Measurements from ENCODE around the gene DOK7. TPM values are rescaled to one million over a fixed set of nuclear protein-coding genes. Genes with fewer than 3 reads are reported as not detected.

The DOK7 gene
- total RNA-seq, 1 experiment from 2014 or later: 7.6 TPM

DNA sequence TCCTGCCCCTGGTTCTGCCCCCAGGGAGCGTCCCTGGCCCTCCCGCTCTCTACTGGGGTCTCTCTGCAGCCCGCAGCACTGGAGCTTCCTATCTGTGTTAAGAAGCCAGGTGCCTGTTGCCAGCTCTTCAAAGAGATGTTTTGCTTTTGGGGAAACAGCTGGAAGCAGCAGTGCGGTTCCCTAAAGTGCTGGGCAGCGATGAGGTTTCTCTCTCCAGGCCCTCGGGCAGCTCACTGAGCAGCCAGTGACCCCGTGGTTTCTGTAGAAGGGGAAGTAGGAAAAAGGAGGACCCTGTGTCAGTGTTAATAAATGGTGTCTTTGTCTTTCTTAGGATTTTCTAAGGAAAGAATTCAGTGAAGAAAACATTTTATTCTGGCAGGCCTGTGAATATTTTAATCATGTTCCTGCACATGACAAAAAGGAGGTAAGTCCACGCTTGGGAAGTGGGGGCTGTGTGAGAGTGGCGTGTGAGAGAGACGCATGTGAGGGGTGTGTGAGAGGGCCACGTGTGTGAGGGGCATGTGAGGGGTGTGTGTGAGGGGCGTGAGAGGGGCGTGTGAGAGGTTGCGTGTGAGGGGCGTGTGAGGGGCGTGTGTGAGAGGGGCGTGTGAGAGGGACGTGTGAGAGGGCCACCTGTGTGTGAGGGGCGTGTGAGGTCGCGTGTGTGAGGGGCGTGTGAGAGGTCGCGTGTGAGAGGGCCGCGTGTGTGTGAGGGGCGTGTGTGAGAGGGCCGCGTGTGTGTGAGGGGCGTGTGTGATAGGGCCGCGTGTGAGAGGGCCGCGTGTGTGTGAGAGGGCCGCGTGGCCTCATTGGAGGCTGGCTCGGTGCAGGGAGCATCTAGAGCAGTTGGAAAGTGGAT lies 48.5 kb upstream of the DOK7 start:
- Histone ChIP-seq H4K20me1 (ENCODE audit: insufficient read depth) (no peaks in the 10 kb centered on the region), H3K4me3 (no peak overlapping the region), H3K4me2 (no peak overlapping the region), H3K36me3 (ENCODE audit: low read depth) (no peaks in the 10 kb centered on the region), H3K27me3 (ENCODE audit: insufficient read depth, low read depth) (no peaks in the 10 kb centered on the region), H3K4me1 (replicated peaks; ENCODE audit: insufficient read depth) (no peaks in the 10 kb centered on the region), H3F3A (ENCODE audit: insufficient read depth, low read depth) (no peaks in the 10 kb centered on the region), H3K9me3 (ENCODE audit: insufficient read depth, low read depth) (no peaks in the 10 kb centered on the region), H3K79me2 (ENCODE audit: low read depth) (no peaks in the 10 kb centered on the region), H2AFZ (no peak overlapping the region), H3K27ac (no peak overlapping the region), H3K9me2 (ENCODE audit: insufficient read depth) (no peaks in the 10 kb centered on the region)
- intact Hi-C loops (cut with micrococcal nuclease; ENCODE audit: unreplicated experiment): no loop called here
- no TSS peak for BruUV-seq (replicated peaks)
- POLR2A ChIA-PET (ENCODE audit: unreplicated experiment): no interaction called here
- TF ChIP-seq, protein P1, sequence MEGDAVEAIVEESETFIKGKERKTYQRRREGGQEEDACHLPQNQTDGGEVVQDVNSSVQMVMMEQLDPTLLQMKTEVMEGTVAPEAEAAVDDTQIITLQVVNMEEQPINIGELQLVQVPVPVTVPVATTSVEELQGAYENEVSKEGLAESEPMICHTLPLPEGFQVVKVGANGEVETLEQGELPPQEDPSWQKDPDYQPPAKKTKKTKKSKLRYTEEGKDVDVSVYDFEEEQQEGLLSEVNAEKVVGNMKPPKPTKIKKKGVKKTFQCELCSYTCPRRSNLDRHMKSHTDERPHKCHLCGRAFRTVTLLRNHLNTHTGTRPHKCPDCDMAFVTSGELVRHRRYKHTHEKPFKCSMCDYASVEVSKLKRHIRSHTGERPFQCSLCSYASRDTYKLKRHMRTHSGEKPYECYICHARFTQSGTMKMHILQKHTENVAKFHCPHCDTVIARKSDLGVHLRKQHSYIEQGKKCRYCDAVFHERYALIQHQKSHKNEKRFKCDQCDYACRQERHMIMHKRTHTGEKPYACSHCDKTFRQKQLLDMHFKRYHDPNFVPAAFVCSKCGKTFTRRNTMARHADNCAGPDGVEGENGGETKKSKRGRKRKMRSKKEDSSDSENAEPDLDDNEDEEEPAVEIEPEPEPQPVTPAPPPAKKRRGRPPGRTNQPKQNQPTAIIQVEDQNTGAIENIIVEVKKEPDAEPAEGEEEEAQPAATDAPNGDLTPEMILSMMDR (conservative IDR thresholded peaks at IDR 0.05): no peak
- TF ChIP-seq EZH2 (IDR thresholded peaks at IDR 0.05; ENCODE audit: low read depth): no peak
- CTCF ChIA-PET: no interaction called here
- DNase-seq: no peak

GRCh38 chr4:3415471-3416141 lies 47.5 kb upstream of the DOK7 start:
- CTCF ChIA-PET: no interaction called here
- H3F3A ChIP-seq (ENCODE audit: insufficient read depth, low read depth): no peaks in the 10 kb centered on the region
- H3K27ac ChIP-seq: no peak overlapping the region
- TF ChIP-seq EZH2 (IDR thresholded peaks at IDR 0.05; ENCODE audit: low read depth): no peak
- TF ChIP-seq, protein P1 (conservative IDR thresholded peaks at IDR 0.05): no peak
- H3K4me1 ChIP-seq (replicated peaks; ENCODE audit: insufficient read depth): no peaks in the 10 kb centered on the region
- no peak overlapping the region for H2AFZ ChIP-seq
- no peaks in the 10 kb centered on the region for H3K27me3 ChIP-seq (ENCODE audit: insufficient read depth, low read depth)
- no peak overlapping the region for H3K4me2 ChIP-seq
- intact Hi-C loops (cut with micrococcal nuclease; ENCODE audit: unreplicated experiment): no loop called here
- no peaks in the 10 kb centered on the region for H3K9me2 ChIP-seq (ENCODE audit: insufficient read depth)
- no peaks in the 10 kb centered on the region for H3K9me3 ChIP-seq (ENCODE audit: insufficient read depth, low read depth)
- no peak for DNase-seq
- POLR2A ChIA-PET (ENCODE audit: unreplicated experiment): no interaction called here
- H3K4me3 ChIP-seq: no peak overlapping the region
- no peaks in the 10 kb centered on the region for H4K20me1 ChIP-seq (ENCODE audit: insufficient read depth)
- no TSS peak for BruUV-seq (replicated peaks)
- H3K36me3 ChIP-seq (ENCODE audit: low read depth): no peaks in the 10 kb centered on the region
- no peaks in the 10 kb centered on the region for H3K79me2 ChIP-seq (ENCODE audit: low read depth)

DNA sequence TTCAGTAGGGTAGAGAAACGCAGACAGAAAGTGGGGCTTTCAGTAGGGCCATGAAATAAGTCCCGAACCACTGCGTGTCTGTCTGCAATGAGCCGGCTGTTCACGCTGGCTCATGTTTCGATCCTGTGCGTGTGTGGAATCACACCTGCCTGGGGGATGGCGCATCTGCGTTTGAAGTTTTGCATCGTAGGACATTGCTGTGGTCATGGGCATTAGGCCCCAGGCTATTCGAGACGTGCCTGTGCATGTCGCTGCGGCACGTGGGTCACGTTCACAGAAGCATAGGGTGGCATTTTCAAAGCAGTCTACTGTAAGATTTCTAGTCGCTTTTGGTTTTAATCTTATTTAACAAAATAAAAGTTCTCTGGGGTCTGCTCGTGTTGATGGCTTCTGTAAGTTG lies 46.8 kb upstream of the DOK7 start:
- no peak overlapping the region for H3K27ac ChIP-seq
- H3K4me2 ChIP-seq: no peak overlapping the region
- H3K36me3 ChIP-seq (ENCODE audit: low read depth): no peaks in the 10 kb centered on the region
- no peak overlapping the region for H3K4me3 ChIP-seq
- H3K27me3 ChIP-seq (ENCODE audit: insufficient read depth, low read depth): no peaks in the 10 kb centered on the region
- TF ChIP-seq EZH2 (IDR thresholded peaks at IDR 0.05; ENCODE audit: low read depth): no peak
- TF ChIP-seq, protein P1 (conservative IDR thresholded peaks at IDR 0.05): no peak
- no peaks in the 10 kb centered on the region for H3K9me2 ChIP-seq (ENCODE audit: insufficient read depth)
- POLR2A ChIA-PET (ENCODE audit: unreplicated experiment): no interaction called here
- no peaks in the 10 kb centered on the region for H3K4me1 ChIP-seq (replicated peaks; ENCODE audit: insufficient read depth)
- H3K9me3 ChIP-seq (ENCODE audit: insufficient read depth, low read depth): no peaks in the 10 kb centered on the region
- BruUV-seq (replicated peaks): no TSS peak
- H3F3A ChIP-seq (ENCODE audit: insufficient read depth, low read depth): no peaks in the 10 kb centered on the region
- H4K20me1 ChIP-seq (ENCODE audit: insufficient read depth): no peaks in the 10 kb centered on the region
- no peak overlapping the region for H2AFZ ChIP-seq
- intact Hi-C loops (cut with micrococcal nuclease; ENCODE audit: unreplicated experiment): no loop called here
- no peak for DNase-seq
- no peaks in the 10 kb centered on the region for H3K79me2 ChIP-seq (ENCODE audit: low read depth)
- CTCF ChIA-PET: no interaction called here

All from PC-9 (cell line).